Epithelial cell of proximal tubule (primary cell): ENCODE data around the gene TAB2. TPM values are rescaled to one million over a fixed set of nuclear protein-coding genes. Genes with fewer than 3 reads are reported as not detected.
"Not testable (repeated sequence)": the region's sequence is repeated elsewhere in the genome, so short reads cannot be mapped to it uniquely, and the experiment has no call there.

Experiments
- DNase-seq: peaks from one replicate; pipeline ENCODE4 v3.0.0-alpha.2; 2011; ENCODE audit warnings: low read depth
- H3K4me3 ChIP-seq: 2 replicates; pipeline ENCODE4 v1.5.1; 2011; ENCODE audit warnings: low read depth, mild to moderate bottlenecking, low read length
- total RNA-seq: library from RNA; depleted of rRNA; stranded (reverse); fragments of >200 nt; gene quantifications from 2 replicates; pipeline ENCODE4 v1.2.3, GENCODE V29; 2015
- TF ChIP-seq, protein P1 (sequence below): conservative IDR thresholded peaks from 2 replicates; pipeline ENCODE4 v1.5.1; 2012; ENCODE audit warnings: low read depth, mild to moderate bottlenecking, low read length

The TAB2 gene
- total RNA-seq, 1 donor from 2014 or later: 18.7 TPM

DNA sequence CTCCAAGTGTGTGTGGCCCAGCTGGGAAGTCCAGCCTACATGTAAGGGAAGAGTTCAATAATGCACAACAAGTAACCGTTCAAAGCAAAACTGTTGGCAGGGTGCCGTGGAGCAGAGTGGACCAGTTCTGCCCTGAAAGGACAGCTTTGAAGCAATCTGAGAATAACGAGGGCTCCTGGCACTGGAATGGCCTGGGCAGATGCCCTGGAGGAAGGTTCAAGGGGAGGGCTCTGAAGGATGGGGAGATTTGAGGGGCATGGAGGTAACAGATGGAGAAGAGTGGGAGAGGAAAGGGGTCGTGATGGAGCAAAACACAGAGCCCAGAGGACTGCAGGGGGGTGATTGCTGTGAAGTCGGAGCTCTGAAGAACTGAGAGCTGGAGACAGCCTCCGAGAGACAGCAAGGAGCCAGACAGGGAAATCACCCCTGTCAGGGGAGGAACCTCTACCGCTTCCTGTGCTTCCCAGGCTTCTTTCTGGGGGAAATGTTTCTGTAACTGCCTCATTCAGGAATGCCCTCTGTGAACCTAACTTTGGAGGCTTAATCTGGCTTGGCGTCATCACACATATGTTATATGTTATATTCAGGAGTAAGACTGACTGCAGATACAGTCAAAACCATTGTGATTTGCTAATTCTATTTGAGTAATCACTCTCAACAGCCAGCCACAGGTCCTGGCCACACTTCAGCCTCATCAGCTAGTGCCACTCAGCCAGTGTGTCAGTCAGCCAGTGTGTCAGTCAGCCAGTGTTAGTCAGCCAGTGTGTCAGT, 126.1 kb downstream of the TAB2 start:
- no peak for DNase-seq

DNA sequence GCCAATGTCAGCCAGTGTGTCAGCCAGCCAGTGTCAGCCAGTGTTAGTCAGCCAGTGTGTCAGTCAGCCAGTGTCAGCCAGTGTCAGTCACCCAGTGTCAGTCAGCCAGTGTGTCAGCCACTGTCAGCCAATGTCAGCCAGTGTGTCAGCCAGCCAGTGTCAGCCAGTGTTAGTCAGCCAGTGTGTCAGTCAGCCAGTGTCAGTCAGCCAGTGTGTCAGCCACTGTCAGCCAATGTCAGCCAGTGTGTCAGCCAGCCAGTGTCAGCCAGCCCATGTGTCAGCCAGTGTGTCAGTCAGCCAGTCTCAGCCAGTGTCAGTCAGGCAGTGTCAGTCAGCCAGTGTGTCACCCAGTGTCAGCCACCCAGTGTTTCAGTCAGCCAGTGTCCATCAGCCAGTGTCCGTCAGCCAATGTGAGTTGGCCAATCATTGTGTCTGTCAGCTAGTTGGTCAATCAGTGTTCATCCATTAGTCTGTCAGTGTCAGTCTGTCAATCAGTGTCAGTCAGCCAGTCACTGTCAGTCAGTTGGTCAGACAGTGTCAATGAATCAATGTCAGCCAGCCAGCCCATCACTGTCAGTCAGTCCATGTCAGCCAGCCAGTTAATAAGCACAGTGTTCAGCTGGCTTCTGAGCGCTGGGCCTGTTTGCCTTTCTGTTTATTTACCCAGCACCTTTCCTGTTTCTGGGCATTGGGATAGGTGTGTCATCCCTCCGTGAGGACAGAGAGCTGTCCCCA, 127.0 kb downstream of the TAB2 start:
- H3K4me3 ChIP-seq: not testable (repeated sequence)

More for the DNA sequence above, 126.1 kb downstream of the TAB2 start:
- TF ChIP-seq, protein P1, sequence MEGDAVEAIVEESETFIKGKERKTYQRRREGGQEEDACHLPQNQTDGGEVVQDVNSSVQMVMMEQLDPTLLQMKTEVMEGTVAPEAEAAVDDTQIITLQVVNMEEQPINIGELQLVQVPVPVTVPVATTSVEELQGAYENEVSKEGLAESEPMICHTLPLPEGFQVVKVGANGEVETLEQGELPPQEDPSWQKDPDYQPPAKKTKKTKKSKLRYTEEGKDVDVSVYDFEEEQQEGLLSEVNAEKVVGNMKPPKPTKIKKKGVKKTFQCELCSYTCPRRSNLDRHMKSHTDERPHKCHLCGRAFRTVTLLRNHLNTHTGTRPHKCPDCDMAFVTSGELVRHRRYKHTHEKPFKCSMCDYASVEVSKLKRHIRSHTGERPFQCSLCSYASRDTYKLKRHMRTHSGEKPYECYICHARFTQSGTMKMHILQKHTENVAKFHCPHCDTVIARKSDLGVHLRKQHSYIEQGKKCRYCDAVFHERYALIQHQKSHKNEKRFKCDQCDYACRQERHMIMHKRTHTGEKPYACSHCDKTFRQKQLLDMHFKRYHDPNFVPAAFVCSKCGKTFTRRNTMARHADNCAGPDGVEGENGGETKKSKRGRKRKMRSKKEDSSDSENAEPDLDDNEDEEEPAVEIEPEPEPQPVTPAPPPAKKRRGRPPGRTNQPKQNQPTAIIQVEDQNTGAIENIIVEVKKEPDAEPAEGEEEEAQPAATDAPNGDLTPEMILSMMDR: no peak
- H3K4me3 ChIP-seq: no peak overlapping the region

DNA sequence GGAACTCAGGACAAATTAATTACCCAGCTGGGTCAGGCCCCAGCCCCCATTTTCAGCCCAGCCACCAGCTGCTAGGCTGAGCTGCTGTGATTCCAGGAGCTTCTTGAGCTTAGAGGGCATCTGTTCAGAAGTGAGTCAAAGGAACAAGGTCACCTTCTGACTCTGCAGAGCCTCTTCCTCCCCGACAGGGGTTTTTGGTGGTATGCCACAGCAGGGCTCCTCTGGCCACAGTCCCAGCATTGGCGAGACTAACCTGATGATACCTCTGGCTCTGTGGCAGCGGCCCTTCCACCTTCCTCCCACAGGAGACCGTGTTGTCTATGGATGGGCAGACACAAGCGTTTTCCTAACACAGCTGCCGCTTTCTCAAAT, 127.6 kb downstream of the TAB2 start:
- H3K4me3 ChIP-seq: no peak overlapping the region
- TF ChIP-seq, protein P1: no peak
- DNase-seq: no peak

More for the DNA sequence above, 127.0 kb downstream of the TAB2 start:
- DNase-seq: not testable (repeated sequence)

DNA sequence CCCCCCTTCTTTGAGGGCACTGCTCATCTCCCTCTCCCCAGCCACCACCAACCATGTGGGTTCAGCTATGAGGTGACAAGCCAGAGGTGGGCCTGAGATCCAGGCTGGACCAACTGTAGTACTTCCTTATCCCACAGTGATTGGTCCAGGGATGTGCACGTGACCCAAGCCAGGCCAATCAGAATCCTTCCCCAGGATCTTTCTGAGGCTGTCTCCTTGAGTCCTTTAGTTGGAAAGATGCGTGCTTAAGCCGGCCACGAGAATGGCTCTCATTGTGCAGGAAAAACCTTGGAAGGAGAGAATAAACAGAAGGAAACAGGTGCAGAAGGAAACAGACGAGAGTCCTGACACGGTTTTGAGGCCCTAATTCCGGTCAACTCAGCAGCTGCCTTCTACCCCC, 128.1 kb downstream of the TAB2 start:
- TF ChIP-seq, protein P1: no peak
- H3K4me3 ChIP-seq: no peak overlapping the region
- no peak for DNase-seq

DNA sequence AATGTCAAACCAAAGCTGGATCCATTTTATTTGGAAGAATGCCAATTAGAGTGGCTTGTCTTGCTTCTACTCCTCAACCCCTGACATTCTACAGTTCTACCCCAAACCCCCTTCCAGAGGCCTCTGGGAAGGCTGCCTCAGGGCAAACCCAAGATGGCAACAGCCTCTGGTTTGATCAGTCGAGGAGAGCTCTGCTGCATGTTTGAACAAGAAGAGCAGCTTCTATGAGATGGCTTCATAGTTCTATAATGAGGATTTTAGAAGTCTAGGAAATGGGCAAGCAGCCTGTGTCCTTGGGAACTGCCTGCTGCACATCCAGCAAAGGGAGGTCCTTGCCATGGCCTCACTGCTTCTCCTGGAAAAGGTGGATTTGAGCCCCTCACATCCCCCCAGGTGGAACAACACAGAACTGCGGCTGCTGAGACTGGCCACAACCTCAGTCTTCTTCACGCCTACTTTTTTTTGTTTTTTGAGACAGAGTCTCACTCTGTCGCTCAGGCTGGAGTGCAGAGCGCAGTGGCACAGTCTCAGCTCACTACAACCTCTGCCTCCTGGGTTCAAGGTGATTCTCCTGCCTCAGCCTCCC, 129.4 kb downstream of the TAB2 start:
- TF ChIP-seq, protein P1: no peak
- DNase-seq: no peak
- no peak overlapping the region for H3K4me3 ChIP-seq

DNA sequence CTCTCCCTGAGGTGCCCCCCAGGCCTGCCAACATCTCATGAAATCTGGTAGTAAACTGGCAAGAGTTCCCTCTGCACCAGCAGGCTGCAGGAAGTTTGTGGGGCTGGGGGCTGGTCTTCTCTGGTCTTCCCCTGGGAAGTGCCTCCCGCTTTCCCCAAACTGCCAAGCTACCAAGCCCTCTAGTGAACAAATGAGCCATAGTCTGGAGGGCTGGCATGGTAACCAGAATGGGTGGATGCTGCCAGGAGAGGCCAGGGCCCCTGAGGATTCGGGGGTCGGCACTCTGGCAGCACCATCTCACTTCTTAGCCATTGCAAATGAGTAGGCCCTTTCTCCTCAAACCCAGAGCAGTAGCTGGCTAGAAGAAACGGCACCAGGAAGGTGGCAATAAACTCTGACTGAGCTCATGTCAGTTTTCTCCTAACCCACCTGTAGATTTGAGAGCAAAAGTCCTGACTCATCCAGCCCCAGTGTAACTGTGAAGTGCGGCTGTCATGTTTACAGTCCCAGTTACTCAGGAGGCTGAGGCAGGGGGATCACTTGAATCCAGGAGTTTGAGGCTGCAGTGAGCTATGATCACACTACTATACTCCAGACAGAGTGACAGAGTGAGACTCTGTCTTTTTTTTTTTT, 131.4 kb downstream of the TAB2 start:
- no peak for DNase-seq
- TF ChIP-seq, protein P1: no peak

More for the DNA sequence above, 131.4 kb downstream of the TAB2 start:
- H3K4me3 ChIP-seq: no peak overlapping the region
